GM04503 (cell line): ENCODE data around the gene ACTG1.
A peak's percentile ranks its signal among the peaks of the same experiment; 100 is the strongest.

ENCODE experiments used
- DNase-seq: peaks from one replicate; pipeline ENCODE4 v3.0.0-alpha.2; 2012; ENCODE audit warnings: low read depth

The ACTG1 gene

DNA sequence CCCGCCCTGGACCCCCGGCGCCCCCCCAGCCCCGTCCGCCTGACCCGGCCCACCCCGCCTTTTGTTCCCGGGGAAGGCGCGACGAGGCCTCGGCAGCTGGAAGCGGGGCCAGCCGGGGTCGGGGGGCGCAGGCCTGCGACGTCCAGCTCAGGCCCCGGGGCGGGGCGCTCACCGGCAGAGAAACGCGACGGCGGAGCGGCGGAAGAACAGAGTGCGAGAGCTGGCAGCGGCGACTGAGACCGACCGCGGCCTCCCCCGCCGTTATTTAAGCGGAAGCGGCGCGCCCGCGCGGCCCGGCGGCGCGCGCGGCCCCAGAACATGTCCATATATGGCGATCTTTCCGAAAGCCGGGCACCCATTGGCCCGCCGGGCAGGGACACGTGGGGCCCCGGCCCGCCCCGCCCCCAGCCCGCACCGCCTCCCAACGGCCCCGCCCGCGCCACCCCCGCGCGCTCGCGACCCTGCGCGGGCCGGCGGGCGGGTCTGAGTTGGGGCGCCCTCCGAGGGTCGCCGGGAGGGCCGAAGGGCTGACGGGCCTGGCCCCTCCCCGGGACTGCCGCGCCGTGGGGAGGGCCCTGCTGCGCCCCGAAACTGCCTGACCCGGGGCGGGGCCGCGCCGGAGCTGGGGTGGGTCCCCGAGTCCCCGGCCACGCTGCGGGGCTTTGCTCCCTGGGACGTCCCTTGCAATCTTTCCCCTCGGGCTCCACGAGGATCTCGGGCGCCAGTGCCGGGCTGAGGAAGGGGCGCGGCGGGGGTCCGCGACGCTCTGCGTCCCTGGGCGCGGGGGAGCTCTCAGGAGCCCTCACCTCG, at the start of gene ACTG1:
ACTG1 (minus strand) TSS at position 238 of the 810 bp plus-strand sequence. CDS start 445 bp downstream, outside the sequence.
- peak; percentile 67 for DNase-seq

DNA sequence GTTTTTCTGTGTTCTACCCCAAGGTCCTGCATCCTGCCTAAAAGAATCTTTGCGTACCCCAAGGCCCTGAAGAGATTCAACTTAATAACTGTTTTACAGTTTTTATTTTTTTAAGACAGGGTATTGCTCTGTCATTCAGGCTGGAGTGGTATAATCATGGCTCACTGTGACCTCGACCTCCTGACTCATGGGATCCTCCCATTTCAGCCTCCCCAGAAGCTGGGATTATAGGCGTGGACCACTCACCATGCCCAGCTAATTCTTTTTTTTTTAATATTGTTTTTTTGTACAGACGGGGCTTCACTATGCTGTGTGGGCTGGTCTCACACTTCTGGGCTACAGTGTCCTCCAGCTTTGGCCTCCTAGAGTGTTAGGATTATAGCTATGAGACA, 48.9 kb upstream of the ACTG1 start:
- DNase-seq: no peak

DNA sequence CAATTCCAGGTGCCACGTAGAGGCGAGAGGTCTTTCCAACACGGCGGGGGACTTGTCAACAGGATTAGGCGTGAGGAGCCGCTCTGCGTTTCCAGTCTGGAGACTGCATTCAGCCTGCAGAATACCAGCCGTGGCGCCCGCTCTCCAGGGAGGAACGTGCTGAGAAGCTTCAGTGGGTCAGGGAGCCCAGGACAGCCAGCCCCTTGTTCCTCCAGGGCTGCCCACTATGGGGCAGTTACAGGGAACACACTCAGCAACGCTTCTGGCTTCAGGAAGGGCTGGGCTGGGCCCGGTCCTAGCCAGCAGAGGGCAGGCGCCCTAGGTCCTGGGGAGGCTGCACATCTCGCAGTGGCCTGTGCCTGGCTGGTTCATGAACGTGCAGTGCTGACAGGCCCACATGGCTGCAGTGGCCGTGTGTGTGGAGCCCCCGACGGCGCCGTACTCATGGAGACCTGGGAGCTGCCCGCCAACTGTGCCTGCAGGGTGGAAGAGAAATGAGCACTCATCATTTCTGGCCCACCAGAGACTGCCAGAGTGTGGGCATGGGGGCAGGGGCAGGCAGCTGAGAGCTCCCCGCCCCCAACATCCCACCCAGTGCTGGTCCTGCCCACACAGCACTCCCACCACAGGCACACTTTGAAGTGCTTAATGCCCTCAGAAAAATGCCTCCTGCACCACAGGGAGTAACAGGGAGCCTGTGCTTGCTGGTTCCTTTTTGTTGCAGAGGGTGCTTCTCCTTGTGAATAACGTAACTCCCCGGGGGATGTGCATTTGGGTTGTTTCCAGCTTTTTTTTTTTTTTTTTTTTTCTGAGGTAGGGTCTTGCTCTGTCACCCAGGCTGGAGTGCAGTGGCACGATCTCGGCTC, 46.6 kb upstream of the ACTG1 start:
- no peak for DNase-seq

DNA sequence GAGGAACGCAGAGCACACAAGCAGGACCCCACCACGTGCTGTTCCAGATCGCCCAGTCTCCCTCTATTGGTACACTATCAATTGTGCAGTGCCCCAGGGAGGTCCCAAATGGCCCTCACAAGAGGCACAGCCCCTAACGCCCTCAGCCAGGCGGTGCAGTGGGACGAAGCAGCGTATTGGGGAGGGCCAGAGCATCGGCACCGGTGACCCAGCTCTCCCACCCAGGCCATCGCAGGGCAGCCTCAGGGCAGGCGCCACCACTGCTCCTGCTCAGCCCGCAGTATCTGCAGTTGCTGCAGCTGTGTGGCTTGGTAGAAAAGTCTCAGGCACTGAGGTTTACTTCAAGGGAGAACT, 45.5 kb upstream of the ACTG1 start:
- DNase-seq: no peak

DNA sequence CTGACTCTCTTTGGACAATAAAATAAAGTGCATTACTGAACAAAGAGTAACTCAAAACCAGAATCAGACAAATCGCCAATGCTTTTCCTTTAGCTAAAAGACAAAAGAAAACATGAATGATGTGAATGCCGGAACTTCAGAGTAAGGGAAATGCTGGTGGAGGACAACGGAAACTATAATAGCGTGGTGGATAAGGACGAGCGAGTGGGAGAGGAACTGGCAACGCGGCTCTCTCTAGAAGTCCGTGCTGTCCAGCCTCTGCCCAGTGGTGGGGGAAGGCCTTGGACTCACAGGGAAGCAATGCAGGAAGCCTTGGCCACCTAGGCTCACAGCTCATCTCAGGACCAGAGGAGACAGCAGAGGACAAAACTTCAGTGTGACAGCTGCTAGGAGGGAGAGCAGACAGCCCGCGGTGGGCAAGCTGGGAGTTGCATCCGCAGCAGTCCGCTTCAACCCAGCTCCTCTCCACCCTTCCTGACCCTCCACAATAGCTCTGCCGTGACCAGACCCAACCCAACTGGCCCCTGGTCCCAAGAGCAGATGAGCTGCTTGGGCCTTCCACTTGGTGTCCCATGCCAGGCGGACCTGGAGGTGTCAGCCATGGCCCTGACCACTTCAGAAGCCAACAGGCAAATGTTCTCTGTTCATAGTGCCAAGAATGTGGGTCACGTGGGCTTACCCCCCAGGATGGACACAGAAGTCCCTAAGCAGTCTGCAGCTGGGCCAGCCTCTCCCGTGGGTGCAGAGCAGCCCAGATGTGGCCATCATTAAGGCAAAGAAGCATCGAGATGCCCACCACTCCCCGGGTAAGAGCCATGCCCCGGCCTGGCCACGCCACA, 44.9 kb upstream of the ACTG1 start:
- no peak for DNase-seq

DNA sequence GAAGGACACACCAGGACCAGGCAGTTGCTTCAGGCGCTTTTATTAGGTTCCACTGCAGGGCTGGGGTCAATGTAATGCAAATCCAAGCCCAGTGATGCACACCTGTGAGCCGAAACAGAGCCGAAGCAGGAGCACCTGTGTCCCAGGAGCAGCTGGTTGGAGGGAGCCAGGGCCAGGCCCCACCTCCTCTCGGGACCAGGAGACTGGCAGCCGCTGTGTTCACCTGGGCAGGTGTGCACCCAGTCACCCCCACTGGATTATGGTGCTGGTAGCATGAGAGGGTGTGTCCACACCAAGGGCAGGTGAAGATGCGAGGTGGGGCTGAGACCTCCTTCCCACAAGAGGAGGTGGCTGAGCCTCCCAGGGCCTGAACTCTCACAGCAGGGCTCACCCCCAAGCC, 44.3 kb upstream of the ACTG1 start:
- no peak for DNase-seq

DNA sequence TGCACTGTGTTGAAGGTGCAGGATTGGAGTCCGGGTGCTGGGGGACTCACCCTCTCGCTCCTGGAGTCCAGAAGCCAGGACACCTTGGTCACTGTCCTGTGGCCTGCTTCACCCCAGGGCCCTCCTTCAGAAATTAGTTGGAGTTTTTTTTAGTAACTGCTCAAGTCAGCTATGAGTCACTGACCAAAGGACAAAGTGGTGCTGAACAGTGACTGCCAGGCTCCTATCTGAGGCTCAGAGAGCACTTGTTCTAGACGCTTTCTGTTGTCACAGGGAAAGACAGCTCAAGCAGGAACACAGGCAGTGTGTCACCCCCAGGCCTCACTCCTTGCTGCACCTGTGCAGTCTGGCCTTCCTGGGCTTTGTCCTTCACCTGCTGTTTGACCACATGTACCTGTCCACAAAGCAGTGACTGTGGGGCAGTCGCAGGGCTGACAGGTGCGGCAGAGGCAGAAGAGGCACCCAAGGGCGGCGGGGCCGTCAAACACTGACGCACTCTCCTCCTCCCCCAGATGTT, 43.6 kb upstream of the ACTG1 start:
- DNase-seq: no peak

DNA sequence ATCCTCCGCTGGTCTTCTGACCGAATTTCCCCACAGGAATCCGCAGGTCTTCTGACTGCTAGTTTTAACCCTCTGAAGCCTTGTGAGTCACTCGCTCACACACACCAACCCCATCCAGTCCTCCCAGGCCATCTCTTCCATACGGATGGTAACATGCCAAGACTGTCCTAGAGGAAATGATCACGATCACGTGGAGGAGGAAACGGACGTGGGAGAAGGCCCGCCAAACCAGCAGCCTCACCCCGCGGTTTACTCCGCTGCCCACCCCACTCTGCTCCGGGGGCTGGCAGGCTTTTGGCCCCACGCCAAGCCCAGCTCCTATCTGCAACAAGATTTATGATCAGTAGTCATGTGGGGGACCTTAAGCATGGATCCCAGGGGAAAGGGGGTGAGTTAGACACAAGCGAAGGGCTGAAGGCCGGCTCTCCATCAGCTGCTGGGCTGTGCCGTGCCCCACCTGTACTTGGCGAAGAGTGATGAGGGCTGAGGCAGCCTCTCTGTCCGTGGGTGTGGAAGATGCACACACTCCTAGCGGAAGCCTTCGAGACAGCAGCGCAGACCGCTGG, 41.1 kb upstream of the ACTG1 start:
- peak; percentile 84 for DNase-seq

DNA sequence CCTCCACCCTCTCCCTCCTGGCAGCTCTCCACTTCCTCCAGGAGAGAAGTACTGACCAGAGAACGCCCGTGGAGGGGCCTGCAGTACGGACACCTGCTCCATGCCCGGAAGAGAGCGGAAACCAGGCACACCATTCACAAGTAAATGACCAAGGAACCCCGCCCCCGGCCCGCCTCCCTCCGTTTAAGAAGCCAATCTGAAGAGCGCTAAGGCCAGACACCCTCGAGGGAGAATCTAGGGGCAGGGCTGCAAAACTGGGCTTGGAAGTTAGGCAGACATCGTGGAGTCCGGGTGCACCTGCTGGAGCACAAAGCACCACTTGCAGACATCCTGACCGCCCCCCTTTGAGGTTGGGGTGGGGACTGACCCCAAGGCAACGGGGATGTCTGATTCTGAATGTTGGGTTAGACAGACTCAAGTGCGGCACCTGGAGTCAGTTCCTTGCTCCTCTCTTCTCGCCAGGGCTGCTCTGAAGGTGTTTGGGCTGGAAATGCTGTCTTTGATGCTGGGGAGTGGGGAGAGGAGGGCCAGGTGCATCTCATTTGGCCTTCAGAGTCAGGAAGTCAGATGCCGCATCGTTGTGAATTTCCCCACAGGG, 40.5 kb upstream of the ACTG1 start:
- DNase-seq: no peak

DNA sequence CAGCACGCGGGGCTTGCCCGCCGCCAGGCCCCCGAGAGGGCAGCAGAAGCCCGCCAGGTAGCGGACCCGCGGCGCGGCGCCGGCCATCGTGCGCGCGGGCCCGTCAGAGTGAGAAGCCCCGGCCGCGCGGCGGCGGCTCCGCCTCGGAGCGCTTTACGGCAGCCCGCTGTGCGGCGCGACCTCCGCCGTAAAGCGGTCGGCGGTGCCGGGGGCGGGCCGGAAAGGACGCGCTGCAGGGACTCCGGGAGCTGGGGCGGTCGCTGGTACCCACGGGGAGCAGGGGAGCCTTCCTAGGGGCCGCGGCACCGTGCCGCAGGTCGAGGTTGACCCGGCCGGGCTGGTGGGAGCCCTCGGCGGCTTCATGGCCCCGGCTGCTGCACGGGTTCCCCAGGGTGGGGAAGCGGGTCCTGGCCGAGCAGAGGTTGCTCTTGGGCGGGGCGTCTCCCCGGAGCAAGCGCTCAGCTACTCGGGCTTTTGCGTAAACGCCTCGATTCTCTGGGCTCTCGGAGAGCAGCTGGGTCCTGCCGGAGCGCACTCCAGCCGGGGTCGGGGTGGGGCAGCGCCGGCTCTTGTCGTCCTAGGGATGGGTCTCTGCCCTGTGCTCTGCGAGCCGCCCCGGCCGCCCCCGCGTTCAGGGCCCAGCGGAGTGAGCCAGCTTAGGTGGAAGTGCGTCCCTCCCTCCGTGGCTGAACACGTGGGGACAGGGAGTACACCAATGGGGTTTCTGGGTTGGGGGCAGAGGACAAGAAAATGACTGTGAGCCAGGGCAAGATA, 39.8 kb upstream of the ACTG1 start, which contains the start of gene FAAP100:
FAAP100 (minus strand) TSS at position 110 of the 774 bp plus-strand sequence; CDS start at position 87, 23 bp downstream.
- no peak for DNase-seq

DNA sequence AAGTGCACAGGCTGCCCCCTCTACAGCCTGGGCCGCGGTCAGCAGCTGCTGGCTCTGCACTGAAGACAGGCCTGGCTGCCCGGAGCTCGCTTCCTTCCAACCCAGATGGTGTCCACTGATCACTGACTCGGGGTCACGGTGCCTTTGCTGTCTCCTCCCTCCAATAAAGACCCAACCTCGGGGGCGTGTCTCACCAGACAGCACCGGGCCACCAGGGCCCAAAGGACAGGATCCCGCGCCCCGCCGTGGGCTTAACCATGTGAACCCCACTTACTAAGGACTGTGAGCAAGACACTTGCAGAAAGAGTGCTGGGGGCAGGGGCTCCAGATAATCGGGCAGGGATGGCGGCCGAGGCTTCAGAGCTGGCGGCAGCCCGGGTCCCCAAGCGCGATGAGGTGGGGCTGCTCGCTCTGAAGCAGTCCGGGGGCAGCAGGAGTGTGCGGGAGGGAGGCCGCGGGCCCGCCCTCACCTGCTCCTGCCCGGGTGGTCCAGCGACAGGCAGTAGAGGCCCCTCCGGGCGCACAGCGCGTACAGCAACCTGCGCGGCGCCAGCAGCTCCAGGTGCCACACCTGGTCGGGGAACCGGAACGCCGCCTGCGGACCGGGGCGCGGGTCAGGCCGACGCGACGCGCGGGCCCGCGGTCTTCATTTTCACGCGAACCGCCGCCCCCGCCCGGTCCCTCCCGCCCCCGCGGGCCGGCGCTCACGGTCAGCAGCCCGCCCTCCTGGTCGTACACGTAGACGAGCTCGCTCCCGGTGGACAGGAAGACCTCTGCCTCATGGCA, 39.1 kb upstream of the ACTG1 start:
- DNase-seq: no peak

DNA sequence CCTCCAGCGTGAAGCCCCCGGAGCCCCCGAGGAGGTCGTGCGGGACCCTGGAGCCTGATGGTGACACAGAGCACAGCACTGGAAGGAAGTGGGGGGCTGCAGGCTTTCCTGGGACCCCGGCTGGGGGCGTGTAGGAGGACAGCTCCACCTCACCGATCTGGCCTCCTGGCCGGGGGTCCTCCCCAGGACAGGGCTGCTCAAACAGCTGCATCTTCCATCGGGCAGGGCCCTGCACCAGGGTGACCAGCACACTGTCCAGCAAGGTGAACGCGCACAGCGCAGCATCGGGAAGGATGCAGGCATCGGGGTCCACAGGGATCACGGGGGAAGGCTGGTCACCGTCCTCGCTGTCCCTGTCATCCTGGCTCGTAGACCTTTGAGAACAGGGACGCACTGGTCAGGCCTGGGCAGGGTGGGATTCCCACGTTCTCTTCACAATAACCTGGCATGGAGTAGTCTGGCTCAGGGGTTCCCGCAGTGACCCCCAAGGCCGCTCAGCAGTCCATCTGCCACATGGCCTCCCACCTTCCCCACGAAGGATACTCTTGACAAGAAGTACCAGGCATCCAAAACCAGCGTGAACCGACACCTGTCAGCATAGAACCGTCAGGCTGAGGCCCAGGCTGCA, 38.3 kb upstream of the ACTG1 start:
- DNase-seq: no peak

DNA sequence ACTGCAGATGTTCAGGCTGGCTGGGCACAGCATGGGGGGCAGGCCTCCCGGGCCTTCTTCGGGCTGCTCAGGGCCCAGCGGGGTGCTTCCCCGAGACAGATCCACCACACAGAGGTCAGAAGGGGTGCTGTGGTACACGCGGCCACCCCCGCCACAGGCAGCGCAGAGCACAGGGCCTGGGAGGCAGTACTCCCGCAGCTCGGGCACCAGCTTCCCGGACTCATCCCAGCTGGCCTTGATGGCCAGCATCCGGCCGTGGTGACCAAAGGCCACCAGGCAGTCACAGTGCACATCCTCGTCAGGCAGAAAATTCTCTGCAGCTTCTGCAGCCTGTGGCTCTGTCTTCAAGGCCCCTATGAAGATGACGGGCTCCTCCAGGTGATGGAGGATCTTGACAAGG, 37.7 kb upstream of the ACTG1 start:
- DNase-seq: no peak

DNA sequence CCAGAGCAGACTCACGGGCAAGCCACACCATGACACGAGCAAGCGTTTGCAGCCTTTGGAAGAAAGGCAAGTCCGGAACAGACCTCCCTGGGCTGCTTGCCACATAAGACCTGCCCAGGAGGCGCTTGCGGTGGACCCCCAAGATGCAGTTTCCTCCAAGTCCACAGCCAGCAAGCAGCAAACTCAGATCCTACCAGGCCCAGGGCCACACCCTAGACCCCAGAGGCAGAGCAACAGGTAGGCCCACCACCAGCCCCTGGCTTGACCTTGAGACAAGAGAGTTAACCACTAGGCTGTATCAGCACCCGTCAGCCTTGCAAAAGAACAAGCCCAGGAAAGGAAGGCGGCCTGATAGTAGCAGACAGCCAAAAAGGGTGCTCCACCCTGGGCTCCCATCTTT, 37.2 kb upstream of the ACTG1 start:
- no peak for DNase-seq

DNA sequence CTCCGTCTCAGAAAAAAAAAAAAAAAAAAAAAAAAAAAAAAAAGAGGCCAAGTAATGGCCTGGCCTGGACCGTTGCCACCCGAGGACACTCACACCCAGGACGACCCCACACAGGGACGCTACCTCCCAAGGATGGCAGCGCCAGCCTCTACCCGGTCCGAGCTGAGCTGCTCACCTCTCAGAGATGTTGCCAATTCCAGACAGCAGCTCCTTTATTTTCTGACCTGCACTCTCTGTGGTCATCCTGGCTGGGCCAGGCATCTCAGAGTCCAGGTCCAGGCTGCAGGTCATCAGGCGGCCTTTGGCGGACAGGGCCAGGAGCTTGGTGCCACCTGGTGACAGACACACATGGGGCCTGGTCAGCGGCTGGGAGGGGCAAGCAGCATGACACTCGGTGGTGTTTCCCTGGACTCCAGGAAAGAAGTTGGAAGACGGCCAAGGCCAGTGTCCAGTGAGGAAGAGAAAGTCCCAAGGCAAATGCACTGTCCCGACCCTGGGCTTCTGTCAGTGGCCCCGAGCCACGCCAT, 36.5 kb upstream of the ACTG1 start:
- DNase-seq: no peak

DNA sequence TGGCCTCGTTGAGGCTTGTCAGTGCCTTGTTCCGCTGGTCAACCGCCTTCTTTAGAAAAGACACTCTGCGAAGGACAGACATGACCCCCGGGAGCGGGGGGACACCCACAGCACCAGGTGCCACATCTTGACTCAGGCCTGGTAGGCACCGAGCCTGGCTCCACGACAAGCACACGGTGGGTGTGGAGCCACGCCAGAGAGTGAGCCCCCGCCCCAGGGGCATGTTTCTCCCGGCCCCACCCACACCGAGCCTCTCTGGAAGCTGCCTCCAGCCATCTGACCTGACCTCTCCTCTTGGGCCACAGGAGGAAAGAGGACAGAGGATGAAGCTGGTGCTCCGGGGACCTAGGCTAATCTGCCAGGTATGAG, 35.0 kb upstream of the ACTG1 start:
- no peak for DNase-seq

DNA sequence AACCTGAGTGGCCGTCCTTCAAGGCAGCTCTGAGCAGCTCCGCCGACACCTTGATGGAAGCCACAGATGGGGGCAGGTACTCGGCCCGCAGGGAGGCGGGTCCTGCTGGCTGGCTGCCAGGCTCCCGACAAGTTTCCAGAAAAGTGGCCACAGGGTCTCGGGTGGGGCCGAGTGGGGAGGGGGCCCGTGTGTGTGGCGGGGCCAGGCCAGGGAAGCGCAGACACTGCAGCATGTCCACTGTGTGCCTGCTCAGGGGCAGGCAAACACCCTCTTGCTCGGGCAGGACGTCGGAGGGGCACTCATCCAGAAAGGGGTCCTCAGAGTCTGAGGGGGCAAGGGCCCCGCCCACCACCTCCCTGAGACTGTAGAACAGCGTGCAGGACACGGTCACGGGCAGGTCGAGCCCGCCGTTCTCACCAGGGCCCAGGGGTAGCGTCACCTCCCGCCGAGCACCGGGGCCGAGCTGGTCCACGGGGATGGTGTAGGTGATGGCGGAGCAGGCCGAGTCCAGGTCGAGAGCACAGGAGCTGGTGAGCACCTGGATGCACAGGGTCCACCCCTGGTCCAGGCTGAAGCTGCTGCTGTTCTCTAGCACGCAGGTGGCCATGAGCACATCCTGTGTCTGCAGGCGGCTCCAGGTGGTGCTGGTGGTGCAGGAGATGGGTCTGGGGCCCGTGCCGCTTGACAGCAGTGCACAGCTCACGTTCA, 34.5 kb upstream of the ACTG1 start:
- no peak for DNase-seq

DNA sequence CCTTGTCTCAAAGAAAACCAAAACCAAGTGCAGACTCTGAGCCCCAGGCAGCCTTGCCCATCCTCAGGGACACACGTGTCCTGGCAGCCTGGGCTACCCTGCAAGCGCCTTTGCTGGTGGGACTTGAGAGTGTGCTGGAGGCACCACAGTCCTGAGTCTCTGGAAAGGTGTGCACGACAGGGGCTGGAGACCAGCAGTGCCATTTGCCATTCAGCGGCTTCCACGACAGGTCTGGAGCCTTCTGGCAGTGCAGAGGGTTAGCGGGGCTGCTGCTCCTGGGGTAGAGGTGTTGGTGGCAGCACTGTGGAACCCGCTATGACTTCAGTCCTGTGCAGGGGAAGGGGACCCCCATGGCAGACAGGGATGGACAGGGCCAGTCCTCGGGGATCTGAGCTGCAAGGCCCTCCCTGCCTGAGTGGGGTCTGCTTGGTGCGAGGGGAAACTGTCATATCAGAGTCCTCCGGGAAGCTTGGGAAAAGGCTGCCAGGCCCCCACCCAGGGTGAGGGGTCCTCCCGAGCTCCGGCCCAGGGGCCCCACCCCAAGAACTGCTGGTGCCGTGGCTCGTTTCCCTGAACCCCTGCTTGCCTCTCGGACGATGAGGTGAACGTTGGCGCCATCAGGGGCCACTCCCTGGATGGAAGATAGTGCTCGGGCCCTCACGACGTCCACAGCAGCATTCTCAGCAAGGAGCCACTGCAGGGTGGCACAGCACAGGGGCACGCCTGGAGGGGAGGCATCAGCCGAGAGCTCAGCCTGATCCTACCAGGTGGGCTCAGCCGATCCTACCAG, 32.8 kb upstream of the ACTG1 start:
- DNase-seq: no peak
